Measurements from ENCODE around the gene NELL1. TPM values are rescaled to one million over a fixed set of nuclear protein-coding genes. Genes with fewer than 3 reads are reported as not detected.

NELL1 gene
- total RNA-seq, 1 donor from 2014 or later: not detected

- no peak for DNase-seq (ENCODE audit: extremely low spot score, unreplicated experiment)
- no peak overlapping the region for H3K4me3 Mint-ChIP-seq (ENCODE audit: unreplicated experiment)
- no peaks in the 10 kb centered on the region for H3K36me3 Mint-ChIP-seq (ENCODE audit: unreplicated experiment)
- no peak for TF ChIP-seq CTCF (IDR thresholded peaks at IDR 0.05)
- H3K27me3 Mint-ChIP-seq (ENCODE audit: unreplicated experiment): no peaks in the 10 kb centered on the region
- peaks cover 7% of the 10 kb centered on the region for H3K9me3 Mint-ChIP-seq (ENCODE audit: unreplicated experiment)
- H3K4me1 Mint-ChIP-seq (ENCODE audit: unreplicated experiment): no peaks in the 10 kb centered on the region
- H3K27ac Mint-ChIP-seq (ENCODE audit: unreplicated experiment): no peak overlapping the region
Observed at GRCh38 chr11:21622566-21622965, 953.2 kb downstream of the NELL1 start.

- no peaks in the 10 kb centered on the region for H3K36me3 Mint-ChIP-seq (ENCODE audit: unreplicated experiment)
- H3K27ac Mint-ChIP-seq (ENCODE audit: unreplicated experiment): no peak overlapping the region
- no peak for DNase-seq (ENCODE audit: extremely low spot score, unreplicated experiment)
- H3K27me3 Mint-ChIP-seq (ENCODE audit: unreplicated experiment): no peaks in the 10 kb centered on the region
- H3K4me3 Mint-ChIP-seq (ENCODE audit: unreplicated experiment): no peak overlapping the region
- TF ChIP-seq CTCF (IDR thresholded peaks at IDR 0.05): no peak
- H3K4me1 Mint-ChIP-seq (ENCODE audit: unreplicated experiment): no peaks in the 10 kb centered on the region
- peaks cover 9% of the 10 kb centered on the region for H3K9me3 Mint-ChIP-seq (ENCODE audit: unreplicated experiment)
Observed at GRCh38 chr11:21622995-21623394, 953.6 kb downstream of the NELL1 start.

Other genes with a start within 250 kb of the NELL1 start
- not detected in 2 replicates for gene SLC6A5, start 70.0 kb upstream of the NELL1 start, total RNA-seq

Measured in osteocyte (in vitro differentiated cells).